PC-3 (cell line): Measurements from ENCODE around the gene OR2B6. TPM values are rescaled to one million over a fixed set of nuclear protein-coding genes. Genes with fewer than 3 reads are reported as not detected.

Experiments used
- ATAC-seq: fragments of 200-7000 bp; cut with Tn5 transposase; 2 replicates; pipeline ENCODE4 v1.9.1; 2020; ENCODE audit warnings: mild to moderate bottlenecking, moderate library complexity
- BruUV-seq: library from RNA; stranded (reverse); fragments of 400-500 nt; replicated peaks from 2 replicates; lab custom pipeline; 2021; lab: Mats Ljungman, UMichigan
- CTCF ChIA-PET: fragments of 300-600 bp; sonication (Branson Sonifier 250); formaldehyde crosslinking; loops from one replicate; lab custom pipeline; 2022; ENCODE audit warnings: antibody characterized with exemption; lab: Charles Lee
- POLR2A ChIA-PET: fragments of 300-600 bp; sonication (Branson Sonifier 250); formaldehyde crosslinking; loops from one replicate; lab custom pipeline; 2022; ENCODE audit warnings: antibody characterized with exemption; ENCODE audit not compliant: unreplicated experiment; lab: Charles Lee
- DNase-seq: peaks from one replicate; pipeline ENCODE4 v3.0.0-alpha.2; 2015
- H2AFZ ChIP-seq: fragments of 300-600 bp; sonication (generic); 2 replicates; pipeline ENCODE4 v1.6.0; 2016; ENCODE audit warnings: antibody characterized with exemption, low read length
- H3F3A ChIP-seq: fragments of 300-600 bp; sonication (generic); one replicate; pipeline ENCODE4 v1.6.0; 2017; ENCODE audit warnings: antibody characterized with exemption, low read length, control low read depth, mild to moderate bottlenecking; ENCODE audit not compliant: unreplicated experiment
- H3K27ac ChIP-seq: fragments of 300-600 bp; sonication (generic); 2 replicates; pipeline ENCODE4 v1.5.1; 2016; ENCODE audit warnings: mild to moderate bottlenecking, low read length
- H3K27me3 ChIP-seq: fragments of 300-600 bp; sonication (generic); 2 replicates; pipeline ENCODE4 v1.6.1; 2016; ENCODE audit warnings: low read length, mixed read lengths
- H3K36me3 ChIP-seq: fragments of 300-600 bp; sonication (generic); 2 replicates; pipeline ENCODE4 v1.6.1; 2016; ENCODE audit warnings: low read depth, mixed run types, low read length, mixed read lengths
- H3K4me1 ChIP-seq: fragments of 300-600 bp; sonication (generic); 2 replicates; pipeline ENCODE4 v1.5.1; 2016; ENCODE audit warnings: low read length; ENCODE audit not compliant: insufficient read depth
- H3K4me2 ChIP-seq: fragments of 300-600 bp; sonication (generic); 2 replicates; pipeline ENCODE4 v1.6.0; 2016; ENCODE audit warnings: low read length
- H3K4me3 ChIP-seq: fragments of 300-600 bp; sonication (generic); 2 replicates; pipeline ENCODE4 v1.5.1; 2016; ENCODE audit warnings: mild to moderate bottlenecking, low read length, mixed read lengths
- H3K79me2 ChIP-seq: fragments of 300-600 bp; sonication (generic); 2 replicates; pipeline ENCODE4 v1.6.1; 2017; ENCODE audit warnings: low read length, mixed read lengths
- H3K9ac ChIP-seq: fragments of 300-600 bp; sonication (generic); 2 replicates; pipeline ENCODE4 v1.6.0; 2016; ENCODE audit warnings: mild to moderate bottlenecking, low read length
- H3K9me2 ChIP-seq: fragments of 300-600 bp; sonication (generic); replicated peaks from 2 replicates; pipeline ENCODE4 v1.6.1; 2016; ENCODE audit warnings: mixed run types, low read length, mixed read lengths
- H3K9me3 ChIP-seq: fragments of 300-600 bp; sonication (generic); 2 replicates; pipeline ENCODE4 v1.6.1; 2016; ENCODE audit warnings: low read length, mixed read lengths
- H4K20me1 ChIP-seq: fragments of 300-600 bp; sonication (generic); 2 replicates; pipeline ENCODE4 v1.6.1; 2016; ENCODE audit warnings: low read length, mixed read lengths
- EZH2 ChIP-seq: fragments of 300-600 bp; sonication (generic); IDR thresholded peaks from one replicate; pipeline ENCODE4 v1.6.1; 2017; ENCODE audit warnings: antibody characterized with exemption, mild to moderate bottlenecking, low read length; ENCODE audit not compliant: unreplicated experiment
- EZH2phosphoT487 ChIP-seq: fragments of 300-600 bp; sonication (generic); IDR thresholded peaks from 2 replicates; pipeline ENCODE4 v1.6.1; 2018; ENCODE audit warnings: mild to moderate bottlenecking, antibody characterized with exemption, low read length, borderline replicate concordance
- intact Hi-C: fragments of 100-400 bp; cut with micrococcal nuclease; formaldehyde crosslinking; loops from 2 replicates; pipeline ENCODE4 v1.9.0; 2023
- total RNA-seq: library from RNA; depleted of rRNA; stranded (reverse); fragments of >200 nt; gene quantifications from 2 replicates; pipeline ENCODE4 v1.2.3, GENCODE V29; 2014
- TF ChIP-seq, protein P1 (sequence below): fragments of 300-600 bp; sonication (generic); conservative IDR thresholded peaks from 2 replicates; pipeline ENCODE4 v1.5.1; 2017; ENCODE audit warnings: antibody characterized with exemption, low read depth, mild to moderate bottlenecking, low read length

OR2B6 gene
- total RNA-seq, 1 experiment from 2014 or later: not detected

DNA sequence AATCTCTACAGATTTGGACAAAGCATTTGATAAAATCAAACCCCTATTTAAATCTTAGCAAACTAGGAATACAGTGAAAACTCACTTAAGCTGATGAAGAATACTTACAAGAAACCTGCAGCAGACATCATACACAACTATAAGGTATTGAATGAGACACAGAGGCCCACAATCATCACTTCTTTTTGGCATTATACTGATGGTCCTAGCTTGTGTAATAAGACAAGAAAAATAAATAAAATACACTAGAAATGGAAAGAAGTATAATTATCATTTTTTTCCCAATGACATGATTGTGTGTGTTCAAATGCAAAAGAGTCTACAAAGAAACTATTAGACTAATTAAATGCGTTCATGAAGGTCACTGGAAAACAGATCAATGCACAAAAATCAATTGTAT is 8.8 kb upstream of the OR2B6 start:
- ChIA-PET CTCF (no interaction called here), POLR2A (no interaction called here)
- Histone ChIP-seq H3K79me2 (no peaks in the 10 kb centered on the region), H3K9me3 (no peaks in the 10 kb centered on the region), H2AFZ (no peak overlapping the region), H3K27me3 (no peaks in the 10 kb centered on the region), H3K9me2 (no peaks in the 10 kb centered on the region), H3K4me1 (no peaks in the 10 kb centered on the region), H3F3A (no peaks in the 10 kb centered on the region), H4K20me1 (no peaks in the 10 kb centered on the region), H3K27ac (no peak overlapping the region), H3K9ac (no peak overlapping the region), H3K36me3 (no peaks in the 10 kb centered on the region), H3K4me3 (no peak overlapping the region), H3K4me2 (no peak overlapping the region)
- intact Hi-C loops: no loop called here
- DNase-seq (no peak), ATAC-seq (no peak)
- no TSS peak for BruUV-seq
- TF ChIP-seq EZH2phosphoT487 (no peak), EZH2 (no peak)
- TF ChIP-seq, protein P1, sequence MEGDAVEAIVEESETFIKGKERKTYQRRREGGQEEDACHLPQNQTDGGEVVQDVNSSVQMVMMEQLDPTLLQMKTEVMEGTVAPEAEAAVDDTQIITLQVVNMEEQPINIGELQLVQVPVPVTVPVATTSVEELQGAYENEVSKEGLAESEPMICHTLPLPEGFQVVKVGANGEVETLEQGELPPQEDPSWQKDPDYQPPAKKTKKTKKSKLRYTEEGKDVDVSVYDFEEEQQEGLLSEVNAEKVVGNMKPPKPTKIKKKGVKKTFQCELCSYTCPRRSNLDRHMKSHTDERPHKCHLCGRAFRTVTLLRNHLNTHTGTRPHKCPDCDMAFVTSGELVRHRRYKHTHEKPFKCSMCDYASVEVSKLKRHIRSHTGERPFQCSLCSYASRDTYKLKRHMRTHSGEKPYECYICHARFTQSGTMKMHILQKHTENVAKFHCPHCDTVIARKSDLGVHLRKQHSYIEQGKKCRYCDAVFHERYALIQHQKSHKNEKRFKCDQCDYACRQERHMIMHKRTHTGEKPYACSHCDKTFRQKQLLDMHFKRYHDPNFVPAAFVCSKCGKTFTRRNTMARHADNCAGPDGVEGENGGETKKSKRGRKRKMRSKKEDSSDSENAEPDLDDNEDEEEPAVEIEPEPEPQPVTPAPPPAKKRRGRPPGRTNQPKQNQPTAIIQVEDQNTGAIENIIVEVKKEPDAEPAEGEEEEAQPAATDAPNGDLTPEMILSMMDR: no peak

DNA sequence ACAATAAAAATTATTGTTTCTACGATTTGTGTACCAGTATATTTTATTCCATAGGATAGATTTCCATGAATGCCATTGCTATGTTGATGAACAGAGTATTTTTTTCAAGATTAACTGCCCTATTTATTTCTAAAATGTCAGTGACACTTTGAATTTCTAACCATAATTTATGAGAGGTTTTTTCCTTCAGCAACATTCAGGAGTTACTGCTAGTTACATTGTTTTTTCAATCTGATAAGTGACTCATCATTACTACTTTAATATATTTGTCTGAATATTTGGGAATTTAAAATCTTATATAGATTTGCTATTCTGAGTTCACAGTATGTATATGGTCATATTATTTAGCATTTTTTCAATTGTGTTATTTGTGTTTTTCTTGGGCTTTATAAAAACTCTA is 6.0 kb upstream of the OR2B6 start:
- H3F3A ChIP-seq: no peaks in the 10 kb centered on the region
- no peak for TF ChIP-seq EZH2
- TF ChIP-seq EZH2phosphoT487: no peak
- TF ChIP-seq, protein P1: no peak
- no TSS peak for BruUV-seq
- no peak overlapping the region for H3K4me3 ChIP-seq
- DNase-seq (no peak), ATAC-seq (no peak)
- H3K36me3 ChIP-seq: no peaks in the 10 kb centered on the region
- no peak overlapping the region for H2AFZ ChIP-seq
- H3K79me2 ChIP-seq: no peaks in the 10 kb centered on the region
- intact Hi-C loops: no loop called here
- H3K27ac ChIP-seq: no peak overlapping the region
- no peak overlapping the region for H3K4me2 ChIP-seq
- H3K9ac ChIP-seq: no peak overlapping the region
- CTCF ChIA-PET: no interaction called here
- no peaks in the 10 kb centered on the region for H3K27me3 ChIP-seq
- no peaks in the 10 kb centered on the region for H3K9me2 ChIP-seq
- H3K4me1 ChIP-seq: no peaks in the 10 kb centered on the region
- H4K20me1 ChIP-seq: no peaks in the 10 kb centered on the region
- POLR2A ChIA-PET: no interaction called here
- no peaks in the 10 kb centered on the region for H3K9me3 ChIP-seq

DNA sequence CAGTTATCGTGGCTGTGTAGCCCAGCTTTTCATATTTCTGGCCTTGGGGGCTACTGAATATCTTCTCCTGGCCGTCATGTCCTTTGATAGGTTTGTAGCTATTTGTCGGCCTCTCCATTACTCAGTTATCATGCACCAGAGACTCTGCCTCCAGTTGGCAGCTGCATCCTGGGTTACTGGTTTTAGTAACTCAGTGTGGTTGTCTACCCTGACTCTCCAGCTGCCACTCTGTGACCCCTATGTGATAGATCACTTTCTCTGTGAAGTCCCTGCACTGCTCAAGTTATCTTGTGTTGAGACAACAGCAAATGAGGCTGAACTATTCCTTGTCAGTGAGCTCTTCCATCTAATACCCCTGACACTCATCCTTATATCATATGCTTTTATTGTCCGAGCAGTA is 475 bp downstream of the OR2B6 start:
- ChIA-PET POLR2A (no interaction called here), CTCF (no interaction called here)
- H3K9me2 ChIP-seq: no peaks in the 10 kb centered on the region
- no peak overlapping the region for H3K9ac ChIP-seq
- H3K79me2 ChIP-seq: no peaks in the 10 kb centered on the region
- ATAC-seq (no peak), DNase-seq (no peak)
- H3K4me1 ChIP-seq: no peaks in the 10 kb centered on the region
- no peaks in the 10 kb centered on the region for H4K20me1 ChIP-seq
- no peaks in the 10 kb centered on the region for H3F3A ChIP-seq
- no peak overlapping the region for H3K4me2 ChIP-seq
- BruUV-seq: no TSS peak
- intact Hi-C loops: no loop called here
- no peak overlapping the region for H3K4me3 ChIP-seq
- no peaks in the 10 kb centered on the region for H3K9me3 ChIP-seq
- TF ChIP-seq EZH2: no peak
- TF ChIP-seq, protein P1: no peak
- TF ChIP-seq EZH2phosphoT487: no peak
- no peaks in the 10 kb centered on the region for H3K27me3 ChIP-seq
- H2AFZ ChIP-seq: no peak overlapping the region
- H3K27ac ChIP-seq: no peak overlapping the region
- no peaks in the 10 kb centered on the region for H3K36me3 ChIP-seq
